ENCODE results near the gene TCF15.

Gene TCF15

GRCh38 chr20:576156-576555, 34.0 kb downstream of the TCF15 start:
- DNase-seq = no peak

GRCh38 chr20:575230-575629, 34.9 kb downstream of the TCF15 start:
- no peak for DNase-seq

GRCh38 chr20:574297-574942, 35.7 kb downstream of the TCF15 start:
- DNase-seq = no peak

- DNase-seq = no peak
These were observed 36.5 kb downstream of the TCF15 start for GRCh38 chr20:573414-574296.

- no peak for DNase-seq
These were observed 37.4 kb downstream of the TCF15 start for GRCh38 chr20:572727-573126.

- DNase-seq = no peak
These were observed 38.2 kb downstream of the TCF15 start for GRCh38 chr20:571754-572441.

- no peak for DNase-seq
These were observed 41.3 kb downstream of the TCF15 start for GRCh38 chr20:568673-569415.

- no peak for DNase-seq
These were observed 41.9 kb downstream of the TCF15 start for GRCh38 chr20:568097-568652.

- DNase-seq = no peak
These were observed 45.9 kb downstream of the TCF15 start for GRCh38 chr20:564192-564591.

GRCh38 chr20:563187-563586, 46.9 kb downstream of the TCF15 start:
- DNase-seq = no peak

- no peak for DNase-seq
These were observed 47.7 kb downstream of the TCF15 start for GRCh38 chr20:562232-562897.

GRCh38 chr20:561437-562231, 48.5 kb downstream of the TCF15 start:
- peak in 3 of 4 experiments; percentile 5 to 12 (median 5) for DNase-seq

- no peak for DNase-seq
These were observed 49.4 kb downstream of the TCF15 start for GRCh38 chr20:560680-561079.

- DNase-seq = no peak
These were observed 52.0 kb downstream of the TCF15 start for GRCh38 chr20:558117-558516.

GRCh38 chr20:556984-557383, 53.1 kb downstream of the TCF15 start:
- no peak for DNase-seq

GRCh38 chr20:555976-556385, 54.1 kb downstream of the TCF15 start:
- no peak for DNase-seq

All from activated CD4-positive, CD25-positive, alpha-beta regulatory T cell (primary cell).